ENCODE data around the gene GATB.

GATB gene

DNA sequence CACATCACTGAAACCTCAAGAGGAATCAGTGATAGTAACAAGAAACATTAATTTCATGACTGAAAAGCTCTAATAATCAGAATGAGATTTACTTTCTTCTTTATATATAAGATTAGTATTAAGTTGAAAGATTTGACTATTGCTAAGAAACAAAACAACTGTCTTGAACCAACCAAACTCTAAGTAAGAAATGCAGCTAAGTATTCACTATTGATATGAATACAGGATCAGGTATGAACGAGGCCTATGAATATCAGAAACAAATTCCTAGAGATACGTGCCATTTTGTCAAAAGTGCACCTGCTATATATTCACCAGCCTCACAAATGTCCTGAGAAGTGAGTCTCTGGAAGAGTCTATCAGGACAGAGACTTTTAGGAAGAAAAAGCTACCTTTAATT, 32.1 kb downstream of the GATB start:
- no peak for DNase-seq

DNA sequence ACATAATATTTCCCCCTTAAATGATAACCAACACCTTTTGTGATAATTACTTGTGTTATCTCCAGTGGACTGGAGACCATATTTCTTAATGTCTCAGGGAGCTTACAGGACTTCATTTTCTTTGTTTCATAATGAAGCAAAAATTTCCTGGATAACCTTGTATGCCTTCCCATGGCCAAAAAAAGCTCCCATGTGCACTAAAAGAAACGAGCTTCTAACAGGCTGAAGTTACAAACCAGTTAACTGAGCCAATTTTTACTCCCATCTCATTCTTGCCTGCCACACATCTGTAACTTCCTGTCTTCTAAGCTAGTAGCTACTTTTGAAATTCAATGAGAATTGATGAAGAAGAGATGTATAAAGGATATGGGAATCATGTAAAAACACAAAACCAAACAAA, 32.8 kb downstream of the GATB start:
- DNase-seq: no peak

DNA sequence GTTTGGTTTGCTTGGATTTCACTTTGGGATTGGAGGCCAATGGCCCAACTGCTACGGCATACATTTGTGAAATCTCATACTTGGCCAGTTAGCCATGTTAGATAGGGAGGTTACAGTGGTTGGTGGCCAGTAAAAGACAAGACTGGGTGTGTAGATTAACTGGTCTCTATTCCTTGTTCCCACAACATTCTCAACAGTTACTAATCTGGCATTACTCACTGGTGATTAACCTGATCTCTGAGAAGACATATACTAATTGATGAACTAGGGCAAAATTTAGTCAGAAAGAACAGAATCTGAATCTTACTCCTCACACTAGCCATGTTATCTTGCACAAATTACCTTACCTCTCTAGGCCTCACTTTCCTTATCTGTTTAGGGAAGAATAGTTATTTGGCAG, 33.4 kb downstream of the GATB start:
- no peak for DNase-seq

DNA sequence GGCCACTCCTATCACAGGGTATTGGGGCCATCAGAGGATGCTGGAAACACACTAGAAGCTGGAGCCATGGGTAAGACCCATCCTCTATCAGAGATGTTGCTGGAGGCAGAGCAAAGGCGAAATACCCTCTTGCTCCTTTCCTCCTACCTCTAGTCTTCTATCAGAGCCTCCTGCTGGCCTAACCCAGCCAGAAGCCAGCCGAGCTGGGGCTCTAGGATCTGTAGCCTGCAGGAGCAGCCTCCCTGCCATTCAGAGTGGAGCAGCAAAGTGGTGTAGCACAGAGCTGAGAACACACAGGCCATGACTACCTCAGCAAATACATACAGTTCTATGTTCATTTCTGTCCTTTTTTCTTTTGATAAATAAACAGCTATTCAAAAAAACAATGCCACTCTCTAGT, 35.7 kb downstream of the GATB start:
- no peak for DNase-seq

DNA sequence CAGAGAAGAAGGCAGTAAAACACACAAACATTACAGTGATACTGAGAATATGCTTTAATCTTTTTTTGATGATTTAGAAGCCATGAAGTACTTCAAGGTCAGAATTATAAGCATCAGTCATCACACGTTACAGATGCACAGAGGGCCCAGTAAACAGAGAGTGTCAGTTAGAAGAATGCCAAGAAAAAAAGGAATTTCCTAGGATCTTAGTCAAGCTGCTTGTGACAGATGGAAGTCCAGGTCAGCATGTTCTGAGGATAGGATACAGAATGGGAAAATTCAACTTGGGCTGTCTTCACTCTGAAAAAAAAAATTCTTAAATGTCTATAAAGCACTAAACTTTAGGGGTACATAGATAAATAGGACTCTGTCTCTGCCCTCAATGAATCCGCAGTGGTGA, 38.9 kb downstream of the GATB start:
- DNase-seq: no peak

DNA sequence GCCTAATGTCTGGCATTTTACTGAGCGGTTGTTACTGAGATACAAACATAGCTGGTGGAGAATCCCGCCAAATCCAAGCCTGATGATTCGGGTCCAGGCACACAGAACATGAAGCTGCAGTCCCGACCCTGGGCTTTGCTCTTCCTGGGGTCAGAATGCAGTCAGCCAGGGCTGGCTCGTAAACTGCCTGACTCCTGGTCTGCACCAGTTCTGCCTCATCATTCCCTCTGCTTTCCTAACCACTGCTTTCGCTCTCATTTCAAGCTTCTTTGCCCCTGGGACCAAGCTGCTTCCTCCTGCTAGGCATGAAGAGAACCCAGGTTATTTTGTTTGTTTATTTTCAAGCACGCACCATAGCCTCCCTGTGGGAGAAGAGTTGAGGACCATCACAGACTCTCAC, 39.3 kb downstream of the GATB start:
- no peak for DNase-seq

DNA sequence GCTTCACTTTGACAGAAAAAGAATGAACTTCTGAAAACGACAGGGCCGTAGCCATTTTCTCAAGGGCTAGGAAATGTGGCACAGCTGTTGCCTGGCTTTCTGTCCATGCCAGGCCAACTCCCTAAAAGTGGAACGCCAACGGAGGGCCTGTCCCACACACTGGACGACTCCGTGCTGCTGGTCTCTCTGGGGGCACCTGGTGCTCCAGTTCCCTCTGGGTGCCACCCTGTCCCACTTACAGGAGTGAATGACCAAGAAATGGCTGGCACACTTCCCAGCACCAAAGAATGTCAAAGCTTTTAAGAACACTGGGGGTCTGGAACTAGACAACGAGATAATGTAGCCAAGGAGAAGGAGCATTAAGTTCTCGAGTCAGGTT, 40.9 kb downstream of the GATB start:
- DNase-seq: no peak

DNA sequence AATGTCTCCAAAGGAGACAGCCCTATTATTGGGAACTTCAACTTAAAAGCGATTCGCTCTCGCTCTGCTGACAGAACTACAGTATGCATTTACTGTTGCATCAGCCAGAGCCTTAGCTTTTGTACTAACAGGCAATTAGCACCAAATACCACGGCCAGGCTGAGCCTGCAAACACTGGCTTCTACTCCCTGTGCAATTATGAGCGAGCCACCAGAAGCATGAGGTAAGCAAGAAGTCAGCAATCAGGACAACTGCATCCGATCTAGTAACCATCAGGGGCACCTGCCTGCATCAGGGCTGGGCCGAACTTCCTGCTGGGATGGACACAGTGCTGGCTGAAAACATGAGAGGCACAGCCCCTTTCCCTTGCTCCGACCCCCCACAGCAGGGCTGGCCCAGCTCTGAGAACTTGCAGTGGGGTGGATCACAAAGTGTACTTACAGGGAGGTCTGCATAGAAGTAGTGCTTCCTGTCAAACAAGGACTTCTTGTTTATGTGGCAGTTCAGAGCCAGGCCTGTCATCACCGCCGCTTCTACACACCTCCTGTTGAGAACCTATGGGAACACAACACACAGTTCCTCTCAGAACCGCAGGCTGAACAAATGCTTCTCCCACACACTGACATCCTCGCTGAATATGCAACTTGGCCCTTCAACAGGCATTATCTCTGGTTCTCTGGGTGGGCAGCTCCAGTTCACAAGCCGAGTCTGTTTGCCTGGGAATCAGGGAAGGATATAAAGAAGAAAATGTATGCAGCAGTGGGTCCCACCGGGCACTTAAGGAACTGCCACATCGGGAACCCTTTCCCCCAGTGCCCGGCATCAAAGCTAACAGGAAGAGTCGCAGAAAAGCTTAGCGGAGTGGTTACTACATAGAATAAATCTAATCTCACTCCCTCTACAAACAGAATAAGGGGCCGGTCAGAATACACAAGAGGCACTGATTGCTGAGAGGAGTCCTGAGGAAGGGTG, 41.5 kb downstream of the GATB start:
- DNase-seq: no peak

DNA sequence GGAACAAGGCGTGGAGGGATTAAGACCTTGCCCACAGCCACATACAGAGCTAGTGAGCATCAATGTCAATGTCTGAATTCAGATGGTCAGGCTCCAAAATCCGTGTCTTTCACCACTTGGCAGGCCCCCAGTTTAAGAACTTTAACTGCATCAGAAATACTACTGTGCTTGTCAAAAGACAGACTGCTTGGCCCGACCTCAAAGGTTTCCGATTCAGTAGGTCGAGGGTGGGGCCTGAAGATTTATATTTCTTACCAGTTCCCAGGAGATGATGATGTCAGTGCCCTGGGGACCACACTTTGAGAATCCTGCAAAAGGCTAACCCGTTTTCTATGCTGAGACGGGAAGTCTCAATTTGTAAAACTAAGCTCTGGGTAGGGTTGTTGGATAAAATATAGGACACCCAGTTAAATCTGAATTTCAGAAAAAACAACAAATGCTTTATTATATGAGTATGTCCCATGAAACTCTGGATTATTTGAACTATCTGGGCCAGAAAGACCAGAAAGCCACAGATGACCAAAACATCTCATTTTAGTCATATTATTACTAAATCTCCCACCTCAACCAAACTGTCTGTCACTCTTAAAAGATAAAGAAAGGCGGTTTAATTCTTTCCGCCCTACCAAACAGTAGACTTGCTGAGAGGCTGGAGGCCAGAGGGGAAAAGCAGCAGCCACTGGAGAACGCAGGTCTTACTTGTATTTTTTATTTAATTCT, 42.7 kb downstream of the GATB start:
- no peak for DNase-seq

DNA sequence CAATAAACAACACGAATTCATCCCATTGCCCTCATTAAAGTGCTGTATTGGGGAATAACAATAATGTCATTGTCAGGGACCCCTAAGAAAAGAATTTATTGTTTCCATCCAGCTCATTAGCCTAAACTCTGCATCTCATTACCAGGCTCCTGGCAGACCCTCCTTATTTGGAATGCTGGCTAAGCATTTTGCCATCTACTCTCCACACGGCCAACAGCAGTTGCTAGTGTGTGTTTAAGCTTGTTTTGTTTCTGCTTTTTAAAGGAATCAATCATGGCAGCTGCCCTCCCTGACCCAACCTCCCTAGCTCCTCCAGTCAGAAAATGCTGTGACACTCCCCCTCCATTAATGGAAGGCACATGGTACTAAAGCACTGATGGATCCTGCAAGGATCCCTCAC, 43.5 kb downstream of the GATB start:
- DNase-seq: no peak

DNA sequence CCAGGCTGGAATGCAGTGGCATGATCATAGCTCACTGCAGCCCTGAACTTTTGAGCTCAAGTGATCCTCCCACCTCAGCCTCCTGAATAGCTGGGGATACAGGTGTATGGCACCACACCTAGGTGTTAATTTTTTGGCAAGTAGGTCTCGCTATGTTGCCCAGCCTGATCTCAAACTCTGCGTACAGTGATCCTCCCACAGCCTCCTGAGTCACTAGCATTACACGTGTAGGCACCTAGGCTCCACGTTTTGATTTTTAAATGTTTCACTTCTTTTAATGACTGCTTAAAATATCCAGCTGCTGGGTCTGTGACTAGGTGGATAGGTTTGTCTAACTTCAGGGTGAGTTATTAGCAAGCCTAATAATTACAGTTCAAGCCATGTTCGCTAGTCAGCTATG, 44.5 kb downstream of the GATB start:
- no peak for DNase-seq

DNA sequence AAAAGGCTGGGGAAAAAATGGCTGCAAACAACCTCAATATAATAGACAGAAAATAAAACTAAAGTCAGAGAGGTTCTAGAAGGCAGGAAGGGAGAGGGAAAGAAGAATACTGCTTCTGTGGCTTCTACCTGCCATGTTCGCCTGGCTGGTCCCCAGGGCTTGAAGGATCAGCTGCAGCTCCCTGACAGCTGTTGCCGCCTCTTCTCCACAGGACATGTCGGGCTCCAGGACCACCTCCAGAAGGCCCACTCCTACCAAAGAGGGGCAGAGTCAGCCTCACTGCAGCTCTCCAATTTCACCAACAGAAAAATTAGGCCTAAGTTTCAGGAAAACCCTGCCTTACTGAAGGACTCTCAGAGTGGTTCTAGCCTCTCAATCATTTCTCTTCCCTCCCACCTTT, 44.9 kb downstream of the GATB start:
- no peak for DNase-seq

DNA sequence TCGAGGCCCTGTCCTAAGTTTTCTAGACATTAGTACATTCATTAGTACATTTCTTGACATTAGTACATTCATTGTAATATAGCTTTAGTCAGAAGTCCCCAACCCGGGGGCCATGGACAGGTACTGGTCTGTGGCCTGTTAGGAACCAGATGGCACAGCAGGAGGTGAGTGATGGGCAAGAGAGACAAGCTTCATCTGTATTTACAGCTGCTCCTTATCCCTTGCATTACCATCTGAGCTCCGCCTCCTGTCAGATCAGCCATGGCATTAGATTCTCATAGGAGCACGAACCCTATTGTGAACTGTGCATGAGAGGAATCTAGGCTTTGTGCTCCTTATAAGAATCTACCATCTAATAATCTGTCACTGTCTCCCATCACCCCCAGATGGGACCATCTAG, 48.0 kb downstream of the GATB start:
- DNase-seq: no peak

DNA sequence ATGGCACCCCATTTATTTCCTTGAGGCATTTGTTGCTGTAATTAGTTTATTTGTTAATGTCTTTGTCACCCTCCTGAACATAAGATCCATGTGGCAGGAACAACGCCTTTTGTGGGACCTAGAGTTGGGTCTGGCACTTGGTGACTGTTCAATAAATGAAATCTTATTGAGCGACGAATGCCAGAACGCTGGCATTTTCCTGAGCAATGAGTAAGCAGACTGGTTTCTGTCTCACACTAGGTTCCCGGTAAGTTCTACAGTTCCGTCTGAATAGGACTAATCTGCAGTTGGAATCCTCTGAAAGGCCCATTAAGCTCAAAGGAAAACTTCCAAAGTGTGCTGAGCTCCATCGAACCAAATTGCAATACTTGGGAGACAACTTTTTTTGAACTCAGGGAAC, 49.2 kb downstream of the GATB start:
- no peak for DNase-seq

DNA sequence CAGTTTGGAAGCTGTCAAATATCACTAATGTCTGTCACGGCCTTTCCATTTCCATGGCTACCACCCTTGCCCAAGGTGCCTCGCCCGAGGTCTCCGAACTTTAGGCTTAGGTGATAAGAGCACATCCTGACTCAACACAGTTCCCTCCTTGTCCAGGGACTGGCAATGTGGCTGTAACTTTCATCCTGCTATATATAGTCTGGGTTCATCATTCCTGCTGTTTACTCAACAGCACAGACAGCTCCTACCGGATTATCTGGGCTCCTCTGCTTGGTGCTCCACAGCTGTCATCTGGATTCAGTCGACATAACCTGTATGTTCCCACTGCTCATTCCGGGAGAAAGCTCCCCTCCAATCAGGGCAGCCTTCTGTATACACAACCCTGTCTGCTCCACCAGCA, 51.2 kb downstream of the GATB start:
- no peak for DNase-seq

DNA sequence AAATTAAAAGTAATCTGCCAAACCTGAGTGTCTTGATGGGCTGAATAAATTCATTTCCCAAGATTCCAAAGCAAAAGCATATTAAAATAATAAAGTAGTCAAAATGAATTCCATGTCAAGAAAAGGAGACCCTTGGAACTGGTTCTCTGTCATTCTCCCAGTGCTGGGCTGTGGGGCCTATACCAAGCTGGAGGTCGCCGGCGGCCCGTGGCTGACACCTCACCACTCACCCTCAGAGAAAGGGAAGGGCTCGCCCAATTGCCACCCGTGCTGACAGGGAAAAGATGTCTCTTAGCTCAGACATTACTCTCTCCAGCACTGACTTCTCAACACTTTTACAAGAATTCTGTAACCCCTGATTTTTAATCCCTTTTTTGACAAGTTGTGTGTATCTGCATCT, 51.7 kb downstream of the GATB start:
- DNase-seq: no peak

DNA sequence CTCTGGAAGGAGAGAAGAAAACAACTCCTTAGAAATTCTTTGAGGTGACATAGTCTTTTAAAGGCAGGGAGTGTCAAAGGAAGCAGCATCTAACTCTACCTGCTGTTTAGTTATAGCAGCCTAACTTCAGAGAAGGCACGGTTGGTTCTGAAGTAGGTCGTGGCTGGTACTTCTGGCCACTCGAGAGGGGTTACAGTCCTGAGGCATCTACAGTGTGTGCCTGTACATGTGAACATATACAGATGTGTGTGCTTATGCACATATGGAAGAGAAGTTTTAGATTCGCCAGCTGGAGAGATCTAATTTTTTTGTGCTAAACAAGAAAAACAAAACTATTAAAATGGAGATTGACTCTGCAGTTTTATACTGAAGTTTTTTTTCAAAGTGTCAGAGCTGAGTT, 52.7 kb downstream of the GATB start:
- no peak for DNase-seq

DNA sequence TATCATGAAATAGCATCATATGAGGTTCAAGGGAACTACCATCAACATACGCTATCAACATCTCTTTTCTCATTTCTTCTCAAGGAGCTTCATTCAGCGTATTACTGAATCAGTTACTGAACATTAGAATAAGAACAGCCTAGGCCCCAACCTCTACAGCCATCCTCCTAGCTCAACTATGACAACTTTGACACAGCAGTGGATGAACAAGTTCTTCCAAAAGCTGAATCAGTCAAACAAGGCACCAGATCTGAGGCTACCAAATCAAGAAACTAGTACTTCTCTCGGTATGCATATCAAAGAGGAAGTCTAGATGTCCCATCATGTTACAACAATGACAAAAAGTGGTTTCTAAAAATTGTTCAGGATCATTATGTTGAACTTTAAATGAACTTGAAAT, 57.4 kb downstream of the GATB start:
- no peak for DNase-seq

DNA sequence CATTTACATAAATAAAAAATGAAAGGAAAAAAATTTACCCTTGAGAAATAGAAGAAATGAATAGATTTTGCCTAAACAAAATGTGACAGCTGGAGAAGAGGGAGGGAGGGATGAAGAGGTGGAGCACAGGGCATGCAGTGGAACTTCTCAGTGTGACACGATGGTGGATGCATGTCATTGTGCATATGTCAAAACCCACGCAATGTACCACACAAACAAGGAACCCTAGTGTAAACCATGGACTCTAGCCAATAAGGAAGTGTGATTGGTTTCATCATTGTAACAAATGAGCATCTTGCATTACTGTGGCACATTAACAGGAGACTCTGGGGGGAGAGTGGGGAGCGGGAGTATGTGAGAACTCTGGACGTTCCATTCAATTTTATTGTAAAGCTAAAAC, 58.6 kb downstream of the GATB start:
- DNase-seq: no peak

DNA sequence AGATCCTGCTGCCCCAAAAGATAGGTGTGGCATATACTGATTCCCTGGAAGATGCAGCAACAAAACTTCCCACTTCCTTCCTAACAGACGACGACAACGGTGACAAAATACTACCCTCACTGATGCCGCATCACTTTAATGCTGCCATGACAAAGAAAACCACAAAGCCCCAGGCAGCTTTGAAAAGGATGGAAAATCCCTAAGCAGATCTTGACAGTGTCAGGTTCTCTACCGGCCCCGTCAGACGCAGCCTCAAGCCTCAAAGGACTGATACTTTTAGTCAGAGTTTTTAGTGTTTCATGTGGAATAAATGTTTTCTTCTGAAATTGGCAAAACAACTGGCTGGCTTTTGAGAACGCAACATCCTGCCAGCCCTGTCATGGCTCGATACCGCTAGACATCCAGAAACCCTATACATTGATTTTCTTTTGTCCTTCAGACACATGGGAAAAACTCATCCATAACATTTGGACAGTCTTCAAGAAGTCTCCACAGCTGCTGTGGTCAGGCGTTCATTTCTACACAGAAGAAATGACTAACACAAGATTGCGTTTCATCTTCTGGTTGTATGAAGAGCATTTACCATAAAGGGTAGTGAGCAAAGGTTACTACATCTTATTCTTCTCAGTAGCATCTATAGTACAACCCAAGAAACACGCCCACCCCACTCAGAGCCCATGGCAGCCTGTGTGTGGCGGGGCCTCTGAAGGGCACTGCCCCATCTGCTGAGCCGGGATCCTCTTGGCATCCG, 60.1 kb downstream of the GATB start:
- DNase-seq: no peak

DNA sequence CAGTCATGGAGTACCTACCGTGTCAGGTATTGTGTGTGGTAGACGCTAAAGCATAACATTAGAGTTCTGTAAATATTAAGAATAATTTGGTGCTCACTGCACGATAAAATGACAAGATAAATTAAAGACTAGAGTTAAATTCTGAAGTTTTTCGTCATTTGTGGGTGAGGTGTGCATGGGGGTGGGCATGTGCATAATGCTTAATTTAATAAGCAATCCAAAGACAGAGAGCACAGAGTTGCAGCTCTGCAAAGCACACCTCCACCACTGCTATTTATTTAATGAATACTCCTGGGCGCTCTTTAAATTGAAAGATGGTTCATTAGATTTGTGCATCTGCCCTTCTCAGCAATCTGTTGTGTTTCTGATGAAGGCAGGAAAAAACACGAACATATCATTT, 62.6 kb downstream of the GATB start:
- DNase-seq: no peak

DNA sequence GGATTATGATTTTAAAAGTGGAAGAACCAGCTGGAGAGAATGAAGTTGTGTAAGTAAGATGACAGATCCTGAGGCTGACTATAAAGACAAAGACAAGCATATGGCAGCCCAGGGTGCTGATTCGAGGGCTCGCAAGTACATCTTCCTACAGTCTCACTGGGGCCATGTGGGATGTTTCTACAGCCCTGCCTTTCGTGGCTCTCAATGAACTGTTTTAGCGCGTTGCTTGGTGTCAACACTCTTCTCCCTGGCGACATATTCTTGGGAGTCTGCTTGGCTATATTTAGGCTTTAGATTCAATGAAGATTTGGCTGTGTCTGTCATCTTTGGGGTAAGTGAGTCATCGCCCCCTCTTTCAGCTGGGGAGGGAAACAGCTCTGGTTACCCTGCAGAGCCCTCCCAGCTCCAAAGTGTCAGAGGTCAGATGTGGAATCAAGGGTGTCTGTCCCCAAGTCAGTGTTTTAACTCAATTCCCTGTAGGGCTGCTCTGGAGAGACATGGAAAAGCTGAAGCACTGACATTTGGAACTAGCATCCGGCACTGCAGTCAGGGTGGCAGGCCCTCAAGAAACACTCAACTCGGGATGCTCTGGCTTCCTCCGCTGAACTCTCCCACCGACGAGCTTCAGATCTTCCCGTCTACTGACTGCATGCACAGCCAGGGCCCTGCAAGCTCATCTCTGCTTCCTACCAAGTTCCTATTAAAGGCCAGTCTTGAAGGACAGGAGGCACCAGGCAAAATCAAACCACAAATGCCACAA, 65.7 kb downstream of the GATB start:
- DNase-seq: no peak
